ENCODE results near the gene ITPR2. TPM values are rescaled to one million over a fixed set of nuclear protein-coding genes. Genes with fewer than 3 reads are reported as not detected.

ITPR2 gene
- total and polyA plus RNA-seq, 2 of the 8 experiments (the other 6 are each of a cell fraction or from before 2014, with no cell fraction given): 4.1 to 48.3 TPM

DNA sequence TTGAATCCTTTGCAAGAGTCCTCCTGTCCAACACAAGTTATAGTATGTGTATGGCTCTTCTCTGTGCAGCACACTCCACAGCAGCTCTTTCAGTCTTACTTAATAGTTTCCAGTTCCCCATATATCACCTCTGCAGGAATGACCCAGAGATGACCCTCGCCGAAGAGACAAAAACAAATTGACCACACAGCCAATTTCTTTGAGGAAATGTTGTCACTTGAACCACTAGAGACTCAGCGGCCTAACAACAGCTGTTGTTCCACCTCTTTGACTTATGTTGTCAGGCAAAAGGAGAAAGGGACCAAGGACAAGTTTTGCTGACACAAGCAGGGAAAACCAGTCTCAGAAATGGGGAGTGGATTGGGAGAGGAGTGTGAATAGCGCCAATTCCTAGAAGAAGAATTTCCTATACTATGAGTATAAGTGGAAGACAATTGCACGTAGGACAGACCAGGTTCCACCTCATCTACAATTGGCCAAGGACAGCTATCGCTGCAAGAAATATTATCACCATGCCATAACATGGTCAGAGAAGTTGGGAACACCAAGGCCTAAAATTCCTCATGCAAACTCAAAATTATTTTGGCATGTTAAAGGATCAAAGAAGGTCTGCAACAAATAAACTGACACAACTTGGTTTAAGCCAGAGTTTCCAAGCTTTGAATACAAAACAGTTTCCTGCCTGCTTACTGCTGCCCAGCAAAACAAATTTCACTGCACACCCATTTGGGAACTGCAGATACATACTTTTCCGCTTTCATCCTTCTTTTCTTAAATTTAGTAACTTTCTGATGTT is 41.7 kb upstream of the ITPR2 start (continued):
- TF ChIP-seq, protein P1, sequence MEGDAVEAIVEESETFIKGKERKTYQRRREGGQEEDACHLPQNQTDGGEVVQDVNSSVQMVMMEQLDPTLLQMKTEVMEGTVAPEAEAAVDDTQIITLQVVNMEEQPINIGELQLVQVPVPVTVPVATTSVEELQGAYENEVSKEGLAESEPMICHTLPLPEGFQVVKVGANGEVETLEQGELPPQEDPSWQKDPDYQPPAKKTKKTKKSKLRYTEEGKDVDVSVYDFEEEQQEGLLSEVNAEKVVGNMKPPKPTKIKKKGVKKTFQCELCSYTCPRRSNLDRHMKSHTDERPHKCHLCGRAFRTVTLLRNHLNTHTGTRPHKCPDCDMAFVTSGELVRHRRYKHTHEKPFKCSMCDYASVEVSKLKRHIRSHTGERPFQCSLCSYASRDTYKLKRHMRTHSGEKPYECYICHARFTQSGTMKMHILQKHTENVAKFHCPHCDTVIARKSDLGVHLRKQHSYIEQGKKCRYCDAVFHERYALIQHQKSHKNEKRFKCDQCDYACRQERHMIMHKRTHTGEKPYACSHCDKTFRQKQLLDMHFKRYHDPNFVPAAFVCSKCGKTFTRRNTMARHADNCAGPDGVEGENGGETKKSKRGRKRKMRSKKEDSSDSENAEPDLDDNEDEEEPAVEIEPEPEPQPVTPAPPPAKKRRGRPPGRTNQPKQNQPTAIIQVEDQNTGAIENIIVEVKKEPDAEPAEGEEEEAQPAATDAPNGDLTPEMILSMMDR (IDR thresholded peaks at IDR 0.05; ENCODE audit: control extremely low read depth in 1 of 3, insufficient read depth in 1 of 3, low read depth in 1 of 3, low read length in 3 of 3): no peak
- no peak for TF ChIP-seq EP300 (IDR thresholded peaks at IDR 0.05; ENCODE audit: borderline replicate concordance in 1 of 2, low read depth in 2 of 2, low read length in 2 of 2)
- TF ChIP-seq HDAC2 (IDR thresholded peaks at IDR 0.05; ENCODE audit: borderline replicate concordance in 1 of 2, low read depth in 2 of 2, low read length in 2 of 2): no peak
